HG03460 (cell line): ENCODE results near the gene PLEKHA6.

Experiments used
- ATAC-seq: cut with Tn5 transposase; IDR thresholded peaks from one replicate; pipeline ENCODE4 v1.9.1; 2021; ENCODE audit not compliant: unreplicated experiment

The PLEKHA6 gene

DNA sequence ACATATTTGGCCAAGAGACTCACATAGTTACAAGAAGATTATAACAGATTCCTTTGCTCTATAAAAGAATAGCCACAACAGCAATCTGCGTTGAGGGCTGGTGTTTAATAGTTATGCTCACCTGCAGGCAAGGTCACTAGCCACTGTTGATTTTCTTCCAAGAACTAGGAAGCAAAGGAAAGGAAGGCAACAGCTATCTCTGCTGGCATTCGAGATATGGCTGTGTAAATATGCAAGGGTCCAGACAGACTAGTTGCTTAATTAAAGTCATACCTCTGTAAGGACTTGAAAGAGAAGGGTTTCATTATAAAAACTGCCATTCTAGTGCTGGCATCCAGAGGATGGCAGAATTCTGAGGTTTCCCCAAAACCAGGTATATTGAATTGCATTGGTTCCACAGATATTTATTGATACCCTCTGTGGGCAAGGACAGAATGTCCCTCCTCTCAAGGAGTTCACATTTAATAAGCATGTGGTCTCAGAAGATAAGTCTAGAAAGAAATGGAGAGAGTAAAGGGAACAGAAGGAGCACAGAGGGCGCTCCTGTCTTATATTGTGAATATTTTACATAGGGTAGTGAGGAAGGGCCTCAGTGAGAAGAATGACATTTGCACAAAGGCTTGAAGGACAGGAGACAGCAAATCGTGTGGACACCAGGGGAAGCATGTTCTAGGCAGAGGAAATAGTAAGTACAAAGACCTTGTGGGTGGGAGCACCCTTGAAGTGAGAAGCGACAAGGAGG lies 23.6 kb upstream of the PLEKHA6 start:
- no peak for ATAC-seq

DNA sequence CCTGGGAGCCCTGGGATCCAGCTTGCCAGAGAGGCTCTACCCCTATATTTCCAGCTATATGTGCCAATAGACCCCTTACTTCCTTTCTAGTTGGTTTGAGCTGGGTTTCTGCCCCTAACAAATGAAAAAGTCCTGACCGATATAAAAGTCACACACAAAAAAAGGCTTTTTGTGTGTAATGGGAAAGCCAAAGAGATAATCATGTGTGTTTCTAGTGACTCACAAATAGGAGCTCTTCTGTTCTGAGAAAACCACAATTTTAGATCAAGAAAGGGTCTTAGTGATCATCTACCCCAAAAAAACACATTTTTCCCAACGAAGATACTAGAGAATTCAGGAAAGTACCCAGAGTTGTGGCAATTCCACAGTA lies 23.0 kb upstream of the PLEKHA6 start:
- ATAC-seq, result no peak

DNA sequence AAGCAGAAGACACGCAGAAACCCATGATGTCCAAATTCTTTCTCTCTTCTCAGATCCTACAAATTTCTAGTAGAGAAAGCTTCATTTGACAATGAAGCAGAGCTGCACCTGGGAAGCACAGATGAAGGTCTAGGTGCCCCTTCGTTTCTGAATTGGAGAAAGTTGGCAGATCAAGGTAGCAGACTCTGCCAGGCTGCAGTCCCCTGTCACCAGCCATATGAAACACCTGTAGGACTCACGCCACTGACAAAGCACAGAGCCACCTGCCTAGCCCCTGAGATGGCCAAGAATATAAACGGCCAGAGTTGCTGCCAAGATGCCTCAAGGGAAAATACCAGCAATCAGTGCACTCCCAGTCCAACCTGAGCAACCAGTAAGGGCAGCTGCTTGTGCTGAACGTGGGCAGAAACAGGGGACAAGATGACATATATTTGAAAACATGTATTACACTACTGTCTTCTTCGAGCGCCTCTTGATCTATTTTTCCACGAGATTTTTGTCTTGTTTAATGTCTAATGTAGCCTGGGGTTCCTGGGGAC lies 20.6 kb upstream of the PLEKHA6 start:
- ATAC-seq, result no peak

DNA sequence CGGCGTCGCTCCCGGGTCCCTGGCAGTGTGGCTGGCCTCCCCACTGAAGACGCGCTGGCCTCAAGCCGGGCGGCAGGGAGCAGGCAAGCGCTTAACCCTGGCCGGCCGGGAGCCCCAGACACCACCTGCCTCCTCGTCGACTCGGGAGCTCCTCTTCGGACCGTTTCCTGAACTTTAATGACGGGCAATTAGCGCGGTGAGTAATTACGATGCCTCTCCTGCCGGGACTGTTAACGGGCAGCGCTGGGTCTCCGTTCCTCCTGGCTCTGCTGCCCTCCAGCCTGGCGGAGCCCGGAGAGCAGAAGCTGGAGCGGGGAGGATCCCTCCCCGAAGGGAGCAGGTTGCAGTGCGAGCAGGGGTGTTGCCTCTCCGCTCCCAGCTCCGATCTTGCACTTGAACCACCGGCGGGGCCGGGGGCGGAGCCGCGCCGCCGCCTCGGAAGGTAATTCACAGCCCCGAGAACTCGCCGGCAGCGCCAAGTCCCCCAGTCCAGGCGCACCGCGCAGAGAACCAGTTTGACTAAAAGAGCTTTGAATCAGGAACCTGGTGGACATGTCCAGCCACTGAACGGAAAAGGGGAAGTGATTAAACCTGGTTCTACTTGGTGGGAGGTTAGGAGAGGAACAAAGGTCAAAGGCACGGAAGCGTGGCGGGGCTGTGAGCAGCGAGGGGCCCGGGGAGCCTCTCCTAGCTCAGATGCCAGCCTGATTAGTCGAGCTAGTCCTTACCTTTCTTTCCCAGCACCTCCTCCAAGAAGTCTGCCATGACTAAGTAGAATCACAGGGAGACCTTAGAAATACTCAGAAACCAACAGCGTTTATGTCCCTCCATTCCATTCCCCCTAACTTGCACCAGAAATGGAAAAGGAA lies 18.3 kb upstream of the PLEKHA6 start:
- no peak for ATAC-seq

DNA sequence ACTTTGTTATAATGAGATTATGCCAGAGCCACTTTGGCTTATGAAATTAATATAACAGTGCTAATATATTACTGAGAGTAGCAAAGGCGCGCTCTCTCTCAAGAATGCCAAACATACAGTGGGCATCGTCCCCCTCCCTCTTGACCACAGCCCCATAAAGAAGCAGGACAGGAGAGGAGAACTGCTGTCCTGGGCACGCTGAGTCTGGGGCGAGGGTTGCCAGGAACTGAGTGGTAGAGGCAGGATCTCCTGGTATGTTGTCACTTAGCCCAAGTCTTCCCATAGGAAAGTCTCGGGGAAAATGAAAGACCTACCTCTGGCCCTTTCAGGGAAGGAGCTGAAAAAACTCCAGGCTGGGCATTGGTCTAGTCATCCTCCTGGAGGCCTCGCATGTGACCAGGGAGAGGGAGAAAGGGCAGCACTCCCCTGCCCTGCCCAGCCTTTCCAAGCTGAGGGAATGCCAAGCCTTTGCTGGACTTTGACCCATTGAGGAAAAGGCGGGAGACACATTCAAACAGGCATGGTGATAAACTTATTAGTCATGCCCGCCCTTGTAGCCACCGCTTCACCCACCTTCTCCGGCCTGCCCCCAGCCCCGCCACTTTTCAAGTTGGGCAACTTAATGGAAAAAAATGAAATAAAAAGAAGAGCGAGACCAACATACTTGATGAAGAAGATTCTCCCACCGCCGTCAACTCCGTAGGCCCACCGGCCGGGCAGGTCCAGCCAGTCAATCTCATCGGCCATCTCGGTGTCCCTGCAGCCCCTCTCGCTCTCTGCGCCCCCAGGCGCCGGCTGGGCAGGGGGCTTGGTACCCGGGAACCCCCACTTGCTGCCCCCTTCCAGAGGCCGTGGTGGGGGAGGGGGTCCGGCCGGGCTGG lies 17.4 kb upstream of the PLEKHA6 start:
- no peak for ATAC-seq

DNA sequence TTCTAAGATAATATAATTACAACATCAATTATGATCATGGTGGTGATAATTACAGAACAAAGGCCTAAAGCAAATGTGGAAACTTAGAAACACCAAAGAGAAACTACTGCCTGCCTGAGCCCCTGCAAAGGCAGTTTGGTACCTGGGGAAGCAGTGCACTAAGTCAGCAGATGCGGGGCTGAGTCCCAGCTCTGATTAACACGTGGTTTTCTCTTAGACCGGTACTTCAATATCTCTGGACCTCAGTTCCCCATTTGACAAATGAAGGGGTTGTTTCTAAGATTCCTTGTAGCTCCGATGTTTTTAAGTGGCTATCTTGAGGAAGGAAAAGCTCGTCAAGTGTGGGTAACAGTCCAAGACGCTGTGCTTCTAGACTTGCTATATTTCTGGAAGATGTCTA lies 16.7 kb upstream of the PLEKHA6 start:
- no peak for ATAC-seq

DNA sequence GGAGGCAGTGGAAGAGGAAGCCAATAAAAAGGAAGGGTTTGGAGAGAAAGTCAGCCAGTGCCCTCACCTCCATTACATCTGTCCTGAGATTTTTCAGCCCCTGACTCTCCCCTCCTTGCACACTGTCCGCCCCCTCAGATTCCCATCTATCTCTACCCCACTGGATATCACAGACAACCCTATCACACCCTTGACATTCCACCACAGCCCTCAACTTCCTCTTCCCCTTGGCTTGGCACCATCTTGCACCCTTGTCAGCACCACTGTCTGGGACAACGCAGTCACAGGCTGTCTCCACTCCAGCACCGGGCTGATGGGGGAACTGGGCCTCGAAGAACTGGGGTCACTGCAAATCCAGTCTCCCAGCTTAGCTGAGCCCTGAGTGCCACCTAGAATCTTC lies 14.2 kb upstream of the PLEKHA6 start:
- no peak for ATAC-seq

DNA sequence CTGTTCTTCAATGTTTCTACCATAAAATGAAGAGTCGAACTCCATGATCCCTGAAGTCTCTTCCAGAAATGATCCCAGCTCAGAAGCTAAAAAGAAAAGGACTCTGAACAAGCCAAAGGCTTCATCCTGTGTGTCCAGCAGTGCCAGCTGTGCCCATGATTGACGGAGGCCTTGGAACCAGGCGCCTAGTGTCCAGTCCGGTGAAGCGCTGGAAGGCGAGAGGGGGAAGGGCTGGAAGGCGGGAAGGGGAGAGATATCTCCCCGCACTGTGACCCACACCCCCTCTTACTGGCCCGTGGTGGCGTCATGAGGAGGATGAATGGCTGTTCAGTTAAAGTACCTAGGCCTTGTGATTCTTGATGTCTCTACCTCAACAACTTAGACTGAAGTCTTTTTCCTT lies 10.4 kb upstream of the PLEKHA6 start:
- no peak for ATAC-seq

DNA sequence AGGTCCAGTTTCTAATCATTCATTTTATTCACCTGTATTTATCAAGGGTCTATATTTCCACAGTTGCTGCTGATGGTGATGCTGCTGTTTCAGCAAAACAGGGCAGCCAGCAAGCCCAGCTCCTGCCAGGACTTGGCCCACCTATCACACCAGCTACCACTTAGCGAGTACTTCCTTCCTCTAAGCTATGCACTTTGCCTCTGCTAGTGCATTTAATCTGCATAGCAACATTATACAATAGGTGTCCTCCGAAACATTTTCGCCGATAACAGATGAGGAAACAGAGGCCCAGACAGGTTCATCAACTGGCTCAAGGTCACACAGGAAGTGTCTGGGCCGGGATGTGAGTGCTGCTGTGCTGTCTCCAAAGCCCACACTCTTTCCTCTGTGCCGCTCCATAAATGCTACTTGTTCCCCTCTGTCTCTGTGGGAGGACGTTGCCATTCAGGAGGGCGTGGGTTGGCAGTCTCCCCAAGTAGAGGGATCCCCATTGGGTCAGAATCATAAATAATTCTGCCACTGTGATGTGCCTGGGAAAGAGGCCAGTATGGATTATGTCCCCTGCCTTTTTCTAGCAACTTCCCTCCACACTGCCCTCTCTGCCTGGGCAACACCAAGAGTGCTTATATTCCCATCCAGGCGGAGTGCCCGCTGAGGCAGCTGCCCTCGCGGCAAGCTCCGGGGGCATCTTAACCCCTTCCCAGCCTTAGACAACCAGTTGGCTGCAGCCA lies 9.4 kb upstream of the PLEKHA6 start:
- no peak for ATAC-seq

DNA sequence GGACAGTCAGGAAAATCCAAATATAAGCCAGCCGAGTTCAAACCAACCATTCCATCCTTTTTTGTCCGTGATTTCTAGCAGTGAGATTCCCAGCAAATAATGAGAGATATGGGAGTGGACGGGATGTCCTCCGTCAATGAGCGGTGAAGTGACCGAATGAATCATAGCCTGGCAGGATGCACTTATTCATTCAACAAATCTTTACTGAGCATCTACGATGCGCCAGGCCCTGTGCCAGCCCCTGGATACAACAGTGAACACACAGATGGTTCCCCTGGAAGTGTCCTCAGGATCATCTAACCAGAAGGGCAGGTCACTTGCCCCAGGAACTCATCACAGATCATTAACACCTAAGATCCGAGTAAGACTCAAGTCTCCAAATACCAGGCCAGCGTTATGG lies 8.2 kb upstream of the PLEKHA6 start:
- ATAC-seq, result no peak

DNA sequence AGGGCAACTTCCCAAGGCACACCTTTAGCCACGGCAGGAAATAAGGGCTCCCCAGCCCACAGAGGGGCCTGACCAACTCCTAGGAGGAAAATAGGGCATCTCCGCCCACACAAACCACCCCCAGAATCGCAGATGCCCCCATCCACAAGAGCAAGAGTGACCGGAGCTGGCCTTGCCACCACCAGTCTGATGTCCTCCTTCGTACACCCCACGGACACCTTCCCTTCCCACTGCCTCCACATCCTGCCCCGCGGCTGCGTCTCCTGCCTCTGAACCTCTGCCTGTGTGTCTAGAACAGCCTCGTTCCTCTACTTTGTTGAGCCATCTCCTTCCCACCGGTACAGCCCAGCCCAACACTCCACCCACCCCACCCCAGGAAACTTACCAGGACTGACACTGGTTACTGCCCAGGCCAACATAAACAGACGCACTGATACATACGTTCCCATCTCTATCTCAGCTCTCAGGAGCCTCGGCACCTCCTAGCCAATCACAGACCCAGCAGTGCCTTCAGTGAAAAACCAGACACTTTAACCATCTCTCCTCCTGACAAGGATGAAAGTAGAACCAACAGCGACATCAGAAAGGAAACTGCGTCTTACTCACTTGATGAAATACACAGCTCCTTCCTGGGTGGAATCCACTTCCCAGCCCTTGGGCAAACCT lies 7.6 kb upstream of the PLEKHA6 start:
- ATAC-seq, result no peak

DNA sequence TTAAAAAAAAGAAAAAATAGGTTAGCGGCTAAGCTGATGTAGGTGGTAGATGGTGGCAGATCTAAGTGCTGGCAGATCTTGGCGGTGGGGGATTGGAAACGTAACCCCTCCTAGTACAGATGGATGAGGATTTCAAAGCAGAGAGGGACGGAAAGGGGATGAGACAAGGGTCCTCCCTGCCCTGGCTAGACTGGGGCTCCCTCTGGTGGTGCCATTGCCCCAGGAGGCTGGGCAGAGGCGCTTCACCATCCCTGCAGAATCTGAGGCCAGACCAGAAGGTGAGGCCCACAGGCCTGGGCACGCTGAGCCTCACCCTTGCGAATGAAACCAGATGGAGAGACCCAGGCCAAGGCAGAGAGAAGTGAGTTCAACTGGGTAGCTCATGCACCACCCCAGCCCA lies 7.0 kb upstream of the PLEKHA6 start:
- no peak for ATAC-seq

DNA sequence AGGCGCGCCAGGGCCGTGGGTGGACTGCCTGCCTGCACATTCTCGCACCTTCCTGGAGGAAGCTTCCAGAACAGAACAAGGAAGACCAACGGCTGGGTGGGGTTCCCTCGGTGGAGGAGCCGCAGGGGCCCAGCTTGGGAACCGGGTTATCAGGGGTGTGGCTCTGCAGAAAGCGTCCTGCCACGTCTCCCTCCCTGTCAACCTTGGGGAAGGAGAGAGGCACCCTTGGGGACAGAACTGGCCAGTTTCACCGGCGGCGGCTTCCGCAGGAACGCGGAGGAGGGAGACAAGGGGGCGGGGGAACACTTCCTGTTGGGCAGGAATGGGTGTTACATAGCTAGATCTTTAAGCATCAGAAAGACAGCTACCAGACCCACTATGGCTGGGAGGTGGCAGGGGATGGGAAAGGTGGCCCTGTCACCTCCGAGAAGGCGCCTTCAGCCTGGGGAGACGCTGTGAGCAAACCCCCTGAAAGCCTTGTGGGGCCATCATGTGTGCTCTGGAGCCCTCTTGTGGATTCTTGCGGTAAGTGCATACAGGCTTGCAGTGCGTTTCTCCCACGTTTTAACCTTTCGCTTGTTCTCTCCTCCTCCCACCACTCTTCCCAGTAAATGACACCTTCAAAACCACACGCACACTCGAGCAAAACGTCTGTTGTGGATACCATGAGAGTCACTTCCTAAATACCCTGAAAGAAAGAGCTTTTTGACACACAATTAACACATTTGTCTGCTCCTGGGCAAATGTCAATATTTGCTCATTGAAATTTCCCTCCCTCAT lies 3.8 kb upstream of the PLEKHA6 start:
- peak; percentile 56 for ATAC-seq

DNA sequence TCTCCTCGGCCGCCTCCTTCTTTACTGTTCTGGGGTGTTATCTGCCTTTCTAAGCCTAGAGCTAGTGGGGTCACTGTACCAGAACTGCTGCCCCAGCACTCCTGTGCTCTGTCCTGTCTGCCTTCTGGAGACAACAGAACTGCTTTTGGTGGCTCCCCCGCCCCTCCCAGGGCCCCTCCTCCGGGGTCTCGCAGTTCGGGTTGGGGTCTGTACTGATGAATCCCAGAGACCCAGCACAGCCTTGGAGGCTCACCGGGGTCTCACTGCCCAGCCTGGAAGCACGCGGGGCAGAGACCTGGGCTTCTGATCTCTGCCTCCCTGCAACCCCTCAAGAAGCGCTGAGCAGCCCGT lies 3.2 kb upstream of the PLEKHA6 start:
- no peak for ATAC-seq

DNA sequence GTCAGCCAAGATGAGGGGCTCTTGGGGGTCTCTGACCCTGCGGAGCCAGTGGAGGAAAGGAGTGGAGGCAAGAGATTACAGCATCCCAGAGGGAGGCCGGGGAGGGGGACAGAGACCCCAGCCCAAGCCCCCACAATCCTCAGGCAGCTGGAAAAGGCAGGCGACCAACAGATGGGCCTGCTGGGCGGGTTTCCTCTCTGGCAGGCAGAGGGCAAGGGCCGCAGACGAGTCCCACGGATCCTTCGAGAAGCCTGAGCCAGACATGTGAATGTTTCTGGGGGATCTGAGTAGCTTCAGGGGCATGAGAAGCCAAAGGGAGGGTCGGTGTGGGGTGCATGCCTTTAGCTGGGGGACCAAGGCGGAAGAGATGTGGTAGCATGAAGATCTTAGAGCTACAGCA lies 2.1 kb upstream of the PLEKHA6 start:
- ATAC-seq, result no peak

DNA sequence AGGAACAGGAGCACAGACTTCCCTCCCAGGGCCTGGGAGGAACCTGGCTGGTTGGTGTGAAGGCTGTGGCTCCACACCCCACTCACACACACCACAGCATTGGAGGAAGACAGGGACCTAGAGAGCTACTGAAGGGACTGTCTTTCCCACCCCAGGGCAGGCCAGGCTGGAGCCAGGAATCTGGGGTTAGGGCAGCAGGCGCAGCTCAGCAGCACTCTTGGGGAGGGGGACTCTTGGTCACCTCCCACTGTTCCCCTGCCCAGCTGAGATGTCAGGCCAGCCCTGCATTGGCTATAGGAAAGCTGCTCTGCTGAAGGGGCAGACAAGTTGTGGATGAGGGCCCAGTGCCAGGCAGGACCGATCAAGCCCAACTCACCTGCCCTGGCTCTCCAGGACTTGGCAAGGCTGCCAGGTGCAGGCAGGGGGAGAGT lies 1.6 kb upstream of the PLEKHA6 start:
- no peak for ATAC-seq

DNA sequence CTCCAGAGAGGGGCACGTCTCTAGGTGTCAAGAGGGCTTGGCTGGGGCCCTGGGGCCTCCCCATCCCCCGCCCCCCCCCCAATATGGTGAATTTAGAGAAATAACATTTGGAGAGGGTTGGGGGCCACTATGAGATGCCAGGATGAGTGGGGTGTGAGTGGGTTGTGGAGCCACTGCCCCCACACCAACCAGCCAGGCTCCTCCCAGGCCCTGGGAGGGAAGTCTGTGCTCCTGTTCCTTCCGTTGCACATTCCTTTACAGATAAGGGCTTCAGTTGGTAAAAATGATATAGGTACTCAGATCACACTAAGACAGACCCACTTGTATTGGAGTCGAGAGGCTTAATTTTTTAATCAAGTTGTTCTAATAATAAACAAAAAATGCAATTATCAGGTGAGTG lies 585 bp upstream of the PLEKHA6 start:
- no peak for ATAC-seq

DNA sequence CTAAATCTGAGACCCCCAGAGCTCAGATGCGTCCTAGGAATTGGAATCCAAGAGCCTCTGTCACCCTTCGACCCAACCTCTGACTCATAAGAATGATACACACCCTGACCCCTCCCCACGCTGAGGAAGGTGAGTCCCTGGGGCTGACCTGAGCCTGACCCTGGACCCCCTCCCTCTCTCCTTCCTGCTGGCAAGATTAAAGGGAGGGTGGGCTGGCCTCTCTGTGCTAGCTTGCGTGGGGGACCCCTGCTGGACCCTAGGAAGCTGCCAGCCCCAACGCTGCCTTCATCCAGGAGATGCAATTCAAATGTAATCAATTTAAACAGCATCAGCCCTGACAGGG lies 627 bp downstream of the PLEKHA6 start:
- ATAC-seq, result no peak

DNA sequence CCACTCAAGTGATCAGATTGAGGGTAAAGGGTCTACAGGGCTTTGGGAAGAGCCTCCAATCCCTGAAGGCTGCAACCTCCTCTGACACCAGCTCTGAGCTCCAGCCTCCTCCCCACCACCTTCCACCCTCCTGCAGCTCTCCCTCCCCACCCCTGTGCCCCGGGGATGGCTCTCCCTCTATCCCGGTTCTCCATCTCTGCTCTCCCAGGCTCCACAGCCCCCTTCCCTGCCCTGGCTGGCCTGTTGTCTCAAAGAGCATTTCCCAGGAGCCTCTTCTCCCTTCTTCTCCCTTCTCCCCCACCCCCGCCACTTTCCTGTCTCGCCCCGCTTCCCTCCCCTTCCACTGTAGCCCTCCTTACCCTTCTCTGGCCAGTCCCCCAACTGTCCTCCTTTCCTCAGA lies 1.1 kb downstream of the PLEKHA6 start:
- ATAC-seq, result no peak
